Activated CD4-positive, alpha-beta T cell treated with anti-CD3 and anti-CD28 coated beads, Interleukin-2, amount 50 U/mL, for 1 hour (primary cell): Measurements from ENCODE around the gene NEK4.

Experiments used
- DNase-seq: peaks from one replicate; pipeline ENCODE4 v3.0.0-alpha.2; 2020

The NEK4 gene

DNA sequence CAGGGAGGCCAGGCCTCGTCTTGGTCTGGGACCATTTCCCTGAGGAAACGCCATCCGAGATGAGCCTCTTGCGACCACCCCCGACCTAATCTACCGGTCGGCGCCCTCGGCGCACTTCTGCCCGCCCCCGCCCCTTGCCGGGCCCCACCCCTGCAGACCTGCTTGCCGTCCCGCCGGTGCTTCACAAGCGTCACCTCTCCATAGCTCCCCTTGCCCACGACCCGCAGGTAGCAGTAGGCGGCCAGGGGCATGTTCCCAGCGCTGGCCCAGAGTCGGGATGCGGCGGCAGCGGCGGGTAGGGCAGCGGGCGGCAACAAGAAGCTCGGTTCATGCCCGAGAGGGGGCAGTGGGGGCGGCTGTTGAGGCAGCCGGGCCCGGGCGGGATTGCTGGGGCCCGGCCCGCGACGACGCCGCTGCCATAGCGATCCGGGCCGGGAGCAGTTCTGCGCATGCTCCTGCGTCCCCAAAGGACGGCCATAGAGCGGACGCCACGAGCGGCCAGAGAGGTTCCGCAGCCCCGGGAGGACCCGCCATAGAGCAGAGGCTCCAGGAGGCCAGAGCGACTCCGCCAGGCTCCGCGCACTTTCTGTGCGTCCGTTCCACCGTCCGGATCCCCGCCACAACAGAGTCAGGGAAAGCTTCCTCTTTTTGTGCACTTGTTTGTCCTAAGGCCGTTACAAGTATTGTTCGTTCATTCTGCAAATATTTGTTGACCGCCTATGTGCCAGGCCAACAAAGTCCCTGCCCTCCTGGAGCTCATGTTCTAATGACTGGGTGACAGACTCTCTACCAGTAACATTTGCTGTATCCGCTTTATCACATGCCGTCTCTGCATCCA, at the start of gene NEK4:
Gene NEK4 (minus strand): TSS at position 445 of the 838 bp plus-strand sequence. CDS start 194 bp downstream, at position 251.
- peak; percentile 71 for DNase-seq

- DNase-seq: no peak
These were observed 49.2 kb upstream of the NEK4 start for GRCh38 chr3:52819936-52820335.

DNA sequence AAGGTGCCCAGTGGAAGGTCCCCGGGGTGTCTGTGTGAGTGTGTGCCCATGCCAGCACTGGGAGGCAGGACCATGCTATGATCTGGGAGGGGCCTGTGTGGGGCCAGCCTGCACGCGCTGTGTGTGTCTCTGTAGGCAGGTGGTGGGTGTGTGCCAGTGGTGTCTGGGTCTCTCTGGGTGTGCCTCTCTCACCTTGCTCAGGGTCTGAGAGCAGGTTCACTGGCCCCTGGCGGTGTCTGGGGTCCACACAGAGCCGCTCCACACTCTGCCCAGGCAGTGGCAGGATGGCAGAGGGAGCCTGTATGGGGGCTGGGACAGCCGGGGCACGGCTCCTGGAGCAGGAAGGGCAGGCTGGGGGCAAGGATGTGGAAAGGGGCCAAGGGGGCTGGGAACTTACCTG, 47.1 kb upstream of the NEK4 start:
- DNase-seq: no peak

- DNase-seq: no peak
These were observed 46.5 kb upstream of the NEK4 start for GRCh38 chr3:52817221-52817620.

DNA sequence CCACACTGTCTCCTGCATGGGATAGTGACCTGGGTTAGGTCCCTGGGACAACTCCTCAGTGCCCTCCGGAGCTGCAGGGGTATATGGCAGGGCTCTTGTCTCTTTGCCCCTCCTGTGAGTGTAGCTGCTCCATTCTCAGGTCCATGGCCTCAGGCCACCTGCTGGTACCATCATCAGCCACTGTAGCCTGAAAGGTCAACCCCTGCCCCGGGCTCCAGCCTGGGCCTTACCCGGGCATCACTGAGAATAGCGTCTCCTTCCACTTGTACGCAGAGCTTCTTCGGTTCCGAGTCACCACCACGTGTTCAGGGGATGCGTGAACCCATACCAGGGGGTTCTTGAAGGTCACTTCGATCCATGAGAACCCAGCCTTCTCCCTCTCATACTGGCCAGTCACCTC, 45.9 kb upstream of the NEK4 start:
- DNase-seq: no peak

DNA sequence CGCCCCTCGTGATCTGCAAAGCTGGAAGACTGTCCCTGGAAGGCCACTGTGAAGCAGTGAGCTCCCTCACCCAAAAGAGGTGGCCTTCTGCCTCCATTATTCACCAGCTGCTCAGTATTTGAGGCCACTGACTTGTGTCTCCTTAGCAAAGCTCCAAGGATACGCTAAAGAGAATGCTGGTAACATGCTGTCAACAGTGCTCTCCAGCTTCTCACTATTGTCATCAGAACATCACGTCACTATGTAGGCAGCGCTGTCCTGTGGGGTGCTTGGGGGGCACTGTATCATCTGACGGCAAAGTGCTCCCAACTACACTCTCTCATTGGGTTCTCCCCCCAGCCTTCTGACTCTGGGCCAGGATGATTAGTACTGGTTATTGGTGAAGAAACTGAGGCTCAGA, 45.5 kb upstream of the NEK4 start:
- no peak for DNase-seq

GRCh38 chr3:52813810-52814209, 43.1 kb upstream of the NEK4 start:
- no peak for DNase-seq

- no peak for DNase-seq
These were observed 40.8 kb upstream of the NEK4 start for GRCh38 chr3:52811452-52812011.

DNA sequence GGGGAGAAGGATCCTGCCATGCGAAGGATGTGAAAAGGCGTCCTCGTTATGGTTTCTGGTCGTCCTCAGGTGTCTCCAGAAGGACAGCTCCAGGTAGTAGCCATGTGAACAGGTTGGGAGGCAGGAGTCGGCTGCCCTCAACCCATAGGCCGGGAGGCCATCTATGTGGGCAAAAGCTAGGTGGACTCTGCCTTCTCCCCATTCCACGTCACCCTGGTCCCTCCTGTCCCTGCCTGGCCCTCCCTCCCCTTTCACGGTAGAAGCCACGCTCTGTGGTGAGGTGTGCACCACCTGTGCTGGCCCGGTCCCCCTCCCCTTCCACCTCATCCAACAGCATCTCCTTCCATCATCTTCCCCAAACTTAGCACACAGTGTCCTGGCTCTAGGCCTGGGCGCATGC, 40.2 kb upstream of the NEK4 start:
- DNase-seq: no peak

- DNase-seq: no peak
These were observed 39.1 kb upstream of the NEK4 start for GRCh38 chr3:52809662-52810377.

DNA sequence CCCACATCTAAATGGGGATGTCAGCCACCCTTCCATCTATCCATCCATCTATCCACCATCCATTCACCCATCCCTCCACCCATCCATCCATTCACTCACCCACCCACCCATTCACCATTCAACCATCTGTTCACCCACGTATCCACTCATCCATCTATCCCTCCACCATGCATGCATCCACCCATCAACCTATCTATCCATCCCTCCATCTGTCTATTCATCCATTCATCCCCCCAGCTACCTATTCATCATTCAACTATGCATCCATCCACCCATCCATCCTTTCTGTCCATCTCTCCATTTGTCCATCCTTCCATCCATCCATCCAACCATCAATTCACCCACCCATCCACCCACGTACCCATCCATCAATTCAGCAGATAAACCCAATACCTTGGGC, 38.4 kb upstream of the NEK4 start:
- DNase-seq: no peak

DNA sequence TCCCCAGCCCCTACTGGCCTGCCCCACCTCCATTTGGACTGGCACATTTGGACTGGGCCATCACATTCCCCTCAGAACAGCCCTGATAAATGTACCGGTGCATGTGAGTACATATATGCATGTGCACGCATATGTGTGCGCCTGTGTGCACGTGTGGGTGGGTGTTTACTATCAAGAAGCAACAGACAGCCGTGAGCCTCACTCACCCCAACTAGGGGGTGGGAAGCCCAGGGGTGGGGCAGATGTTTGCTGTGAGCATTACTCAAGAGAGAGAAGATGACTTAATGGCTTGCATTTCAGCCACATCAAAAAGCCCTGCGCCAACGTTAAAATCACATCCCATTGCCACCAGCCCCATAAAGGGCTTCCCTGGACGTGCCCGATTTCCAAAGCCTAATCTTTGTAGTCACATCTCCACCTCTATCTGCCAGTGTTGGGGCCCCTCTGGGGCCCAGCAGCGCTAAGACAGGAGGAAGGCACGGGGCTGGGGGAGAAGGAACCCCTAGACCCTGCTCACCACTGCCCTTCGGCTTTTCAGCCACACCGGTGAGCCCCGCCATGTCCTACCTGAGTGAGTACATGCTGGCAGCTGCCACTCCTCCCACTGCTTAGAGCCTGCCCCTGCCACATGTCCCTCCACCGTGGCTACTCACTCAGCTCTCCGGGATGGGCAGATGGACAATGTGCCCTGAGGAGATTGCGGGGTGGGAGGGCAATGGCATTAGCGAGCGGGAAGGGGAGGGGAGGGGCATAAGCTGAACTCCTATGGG, 34.7 kb upstream of the NEK4 start:
- no peak for DNase-seq

DNA sequence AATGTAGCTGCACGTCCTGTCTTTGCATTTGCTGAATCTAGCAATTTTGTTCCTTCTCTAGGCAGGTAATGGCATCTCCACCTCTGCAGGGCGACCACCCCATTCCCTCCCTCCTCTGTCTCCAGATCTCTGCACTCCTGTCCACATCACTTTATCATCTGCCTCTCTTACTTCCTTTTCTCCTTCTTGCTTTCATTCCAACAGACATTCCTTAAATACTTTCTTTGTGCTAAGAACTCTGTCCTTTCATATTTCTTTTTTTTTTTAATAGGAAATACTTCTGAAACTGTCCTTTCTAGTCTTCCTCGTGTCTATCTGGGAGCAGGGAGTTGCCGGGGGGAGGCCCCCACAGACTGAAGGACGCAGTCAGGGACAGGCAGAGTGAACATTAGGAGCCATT, 31.1 kb upstream of the NEK4 start:
- DNase-seq: no peak

DNA sequence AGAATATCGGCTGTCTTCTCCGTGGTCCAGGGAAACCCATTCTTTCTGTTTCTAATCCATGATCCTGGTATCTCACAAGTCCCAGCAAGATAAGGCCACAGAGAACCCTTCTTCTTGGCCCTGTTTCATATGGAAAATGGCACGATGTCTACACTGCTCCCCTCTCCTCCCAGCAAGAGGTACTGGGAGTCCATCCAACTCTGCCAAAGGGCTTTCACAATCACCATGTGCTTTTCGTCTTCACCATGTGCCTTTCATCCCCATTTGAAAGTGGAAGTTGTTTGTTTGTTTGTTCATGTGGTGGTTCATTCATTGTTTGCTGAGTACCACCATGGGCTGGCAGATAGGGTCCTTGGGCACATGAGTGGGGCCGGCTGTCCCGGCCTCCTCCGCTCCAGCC, 29.3 kb upstream of the NEK4 start:
- no peak for DNase-seq

DNA sequence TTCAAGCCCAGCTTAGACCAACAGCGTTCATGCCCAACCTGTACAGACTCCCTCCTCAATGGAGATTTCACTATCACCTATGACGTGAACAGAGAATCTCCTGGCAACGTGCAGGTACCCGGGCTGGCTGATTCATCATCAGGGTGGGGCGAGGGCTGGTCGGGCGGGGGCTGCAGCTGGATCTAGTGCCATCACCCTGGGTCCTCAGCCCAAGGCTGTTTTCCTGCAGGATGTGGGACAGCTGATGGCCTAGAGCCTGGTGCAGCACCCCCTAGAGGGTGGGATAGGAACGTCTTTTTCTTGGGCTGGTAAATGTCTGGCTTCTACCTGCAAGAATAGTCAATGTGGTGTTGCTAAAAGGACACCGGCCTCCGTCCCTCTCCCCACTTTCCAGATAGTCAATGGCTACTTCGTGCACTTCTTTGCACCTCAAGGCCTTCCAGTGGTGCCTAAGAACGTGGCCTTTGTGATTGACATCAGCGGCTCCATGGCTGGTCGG, 28.3 kb upstream of the NEK4 start:
- DNase-seq: no peak

DNA sequence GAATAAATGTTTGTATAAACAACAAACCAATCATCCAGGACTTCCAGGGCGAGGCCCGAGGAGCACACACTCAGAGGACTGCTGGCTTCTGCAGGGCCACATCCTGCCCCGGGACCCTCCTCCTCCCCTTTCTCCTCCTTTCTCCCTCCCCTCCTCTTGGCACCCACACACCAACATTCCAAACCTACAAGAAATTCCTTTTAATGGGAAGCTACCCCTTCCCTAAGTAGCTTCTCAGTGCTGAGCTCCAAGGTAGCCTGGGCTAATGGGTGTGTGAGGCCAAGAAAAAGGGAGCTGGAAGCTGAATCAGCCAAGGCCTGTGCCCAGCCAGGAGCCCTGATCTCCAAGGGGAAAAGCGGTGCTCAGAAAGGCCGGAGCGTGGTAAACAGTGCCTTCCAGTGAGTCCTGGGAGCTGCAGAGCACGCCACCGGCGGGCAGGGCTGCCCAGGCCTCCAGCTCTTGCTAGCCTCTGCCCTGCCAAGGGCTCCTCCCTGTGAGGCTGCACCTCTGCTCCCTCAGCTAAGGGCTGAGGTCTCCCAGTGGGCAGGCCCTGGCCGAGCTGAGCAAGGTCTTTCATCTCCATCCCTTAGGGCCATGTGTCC, 27.7 kb upstream of the NEK4 start:
- no peak for DNase-seq

DNA sequence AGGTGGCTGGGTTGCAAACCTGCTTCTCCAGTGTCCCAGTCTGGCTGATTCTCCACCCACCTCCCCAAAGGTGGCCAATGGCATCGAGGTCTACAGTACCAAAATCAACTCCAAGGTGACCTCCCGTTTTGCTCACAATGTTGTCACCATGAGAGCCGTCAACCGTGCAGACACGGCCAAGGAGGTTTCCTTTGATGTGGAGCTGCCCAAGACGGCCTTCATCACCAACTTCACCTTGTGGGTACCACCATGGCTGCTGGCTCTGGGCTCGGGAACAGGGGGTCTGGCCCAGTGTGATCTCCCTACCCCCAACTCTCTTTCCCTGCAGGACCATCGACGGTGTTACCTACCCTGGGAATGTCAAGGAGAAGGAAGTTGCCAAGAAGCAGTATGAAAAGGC, 25.7 kb upstream of the NEK4 start:
- DNase-seq: no peak

GRCh38 chr3:52795298-52795900, 24.7 kb upstream of the NEK4 start:
- DNase-seq: no peak

- no peak for DNase-seq
These were observed 23.9 kb upstream of the NEK4 start, which contains the start of gene ITIH3 for GRCh38 chr3:52794612-52795099. Gene ITIH3, plus strand, starts transcription at chr3:52794796. Its CDS starts 8 bp downstream, at chr3:52794804.

DNA sequence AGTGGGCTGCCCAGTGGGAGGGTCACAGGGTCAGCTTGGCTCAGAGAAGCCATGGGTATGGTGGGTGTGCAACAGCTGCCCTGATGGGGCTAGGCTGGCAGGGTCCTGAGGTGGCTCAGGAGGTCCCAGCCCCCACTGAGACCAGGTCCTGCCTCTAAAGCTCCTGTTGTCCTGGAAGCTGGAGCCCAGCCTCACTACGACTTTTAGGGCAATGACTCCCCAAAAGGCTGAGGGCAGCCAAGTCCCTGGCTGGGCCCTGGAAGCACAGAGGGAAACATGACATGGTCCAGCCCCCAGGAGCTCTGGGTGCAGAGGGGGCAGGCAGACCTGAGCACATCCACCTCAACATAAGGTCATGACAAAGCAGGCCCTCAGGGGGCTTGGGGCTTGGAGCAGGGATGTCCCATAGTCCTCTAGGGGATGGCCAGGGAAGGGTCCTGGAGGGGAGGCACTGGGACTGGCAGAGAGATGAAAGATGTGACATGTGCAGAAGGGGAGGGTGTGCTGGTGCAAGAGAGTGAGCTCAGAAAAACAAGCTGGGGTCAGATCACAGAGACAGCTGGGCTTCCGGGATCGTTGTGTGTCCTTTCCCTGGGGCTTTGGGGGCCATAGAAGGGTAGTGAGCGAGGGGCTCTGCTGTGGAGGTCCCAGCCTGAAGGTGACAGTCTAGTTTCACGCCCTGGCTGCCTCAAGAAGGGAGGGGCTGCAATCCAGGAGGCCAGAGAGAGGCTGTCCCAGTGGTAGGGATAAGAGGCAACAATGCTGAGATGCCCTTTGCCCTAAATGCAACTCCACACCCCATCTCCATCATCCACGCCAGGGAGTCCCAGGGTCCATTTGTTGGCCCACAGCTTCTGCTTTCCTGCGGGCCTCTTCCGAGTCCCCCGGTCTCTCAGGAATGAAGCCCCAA, 23.2 kb upstream of the NEK4 start:
- DNase-seq: no peak
